HS-27A (cell line): Measurements from ENCODE around the gene RPL27A.
"Not testable (repeated sequence)": the region's sequence is repeated elsewhere in the genome, so short reads cannot be mapped to it uniquely, and the experiment has no call there.

Experiments used
- DNase-seq: peaks from one replicate; pipeline ENCODE4 v3.0.0-alpha.2; 2012; ENCODE audit warnings: low read depth, missing footprints

Gene RPL27A

GRCh38 chr11:8682303-8683114 is at the start of gene RPL27A, which contains the start of gene TRIM66:
TSS of gene RPL27A (plus strand) at chr11:8682792. CDS start at chr11:8682814, 22 bp downstream.
TSS of gene TRIM66 (minus strand) at chr11:8682665. CDS start at chr11:8672274, 10,391 bp downstream.
- DNase-seq = peak; percentile 92

- no peak for DNase-seq
These were observed 48.1 kb upstream of the RPL27A start for GRCh38 chr11:8634498-8634897.

GRCh38 chr11:8636127-8636526 is 46.5 kb upstream of the RPL27A start:
- no peak for DNase-seq

- no peak for DNase-seq
These were observed 44.3 kb upstream of the RPL27A start for GRCh38 chr11:8638300-8638699.

- DNase-seq = no peak
These were observed 42.9 kb upstream of the RPL27A start for GRCh38 chr11:8639655-8640054.

- DNase-seq = no peak
These were observed 42.2 kb upstream of the RPL27A start for GRCh38 chr11:8640267-8640906.

- DNase-seq = no peak
These were observed 41.3 kb upstream of the RPL27A start for GRCh38 chr11:8641332-8641731.

GRCh38 chr11:8642196-8642841 is 40.3 kb upstream of the RPL27A start:
- no peak for DNase-seq

GRCh38 chr11:8646873-8647272 is 35.7 kb upstream of the RPL27A start:
- no peak for DNase-seq

- DNase-seq = peak; percentile 27
These were observed 33.2 kb upstream of the RPL27A start for GRCh38 chr11:8649361-8649760.

- no peak for DNase-seq
These were observed 32.1 kb upstream of the RPL27A start for GRCh38 chr11:8650401-8650990.

GRCh38 chr11:8652140-8652539 is 30.5 kb upstream of the RPL27A start:
- DNase-seq = peak; percentile 72

- DNase-seq = no peak
These were observed 28.1 kb upstream of the RPL27A start for GRCh38 chr11:8654503-8654902.

- DNase-seq = no peak
These were observed 26.3 kb upstream of the RPL27A start for GRCh38 chr11:8656291-8656690.

- DNase-seq = no peak
These were observed 24.1 kb upstream of the RPL27A start for GRCh38 chr11:8658321-8659057.

- DNase-seq = no peak
These were observed 21.4 kb upstream of the RPL27A start for GRCh38 chr11:8661001-8661795.

GRCh38 chr11:8665222-8665621 is 17.4 kb upstream of the RPL27A start:
- no peak for DNase-seq

GRCh38 chr11:8670081-8670480 is 12.5 kb upstream of the RPL27A start:
- not testable (repeated sequence) for DNase-seq

- DNase-seq = peak; percentile 77
These were observed 11.4 kb upstream of the RPL27A start for GRCh38 chr11:8671193-8671612.

GRCh38 chr11:8671651-8672062 is 10.9 kb upstream of the RPL27A start:
- DNase-seq = no peak

GRCh38 chr11:8672346-8672745 is 10.2 kb upstream of the RPL27A start:
- DNase-seq = no peak
